Myocyte (in vitro differentiated cells): ENCODE results near the gene PLPP6. TPM values are rescaled to one million over a fixed set of nuclear protein-coding genes. Genes with fewer than 3 reads are reported as not detected.

Experiments
- DNase-seq: peaks from one replicate; pipeline ENCODE4 v3.0.0-alpha.2; 2012; ENCODE audit warnings: low read depth
- total RNA-seq: library from RNA; depleted of rRNA; stranded (reverse); fragments of >200 nt; gene quantifications from 2 replicates; pipeline ENCODE4 v1.2.3, GENCODE V29; 2014

PLPP6 gene
- total RNA-seq, 1 donor from 2014 or later: 3.8 TPM

GRCh38 chr9:4661611-4662010 lies 483 bp upstream of the PLPP6 start:
- DNase-seq: peak; percentile 35

GRCh38 chr9:4662989-4663792 lies 1.1 kb downstream of the PLPP6 start:
- no peak for DNase-seq

DNA sequence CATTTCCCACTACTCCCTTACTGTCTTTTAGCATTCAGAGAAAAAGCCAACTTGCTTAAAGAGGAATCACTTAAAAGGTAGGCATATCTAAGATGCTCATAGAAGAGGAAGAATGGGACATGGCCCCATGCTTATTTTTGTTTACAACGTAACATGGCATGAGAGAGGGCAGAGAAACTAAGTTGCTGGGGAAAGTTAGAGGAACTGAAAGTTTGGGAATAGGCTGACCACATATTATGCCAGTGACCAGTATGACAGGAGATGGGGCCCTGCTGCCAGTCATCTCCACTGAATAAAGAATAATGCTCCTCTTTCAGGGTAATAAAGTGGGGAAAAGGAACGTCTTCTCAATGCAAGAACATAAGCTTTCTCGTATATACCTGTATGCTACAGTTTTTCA lies 1.9 kb downstream of the PLPP6 start:
- no peak for DNase-seq

GRCh38 chr9:4665357-4665756 lies 3.3 kb downstream of the PLPP6 start:
- DNase-seq: no peak

DNA sequence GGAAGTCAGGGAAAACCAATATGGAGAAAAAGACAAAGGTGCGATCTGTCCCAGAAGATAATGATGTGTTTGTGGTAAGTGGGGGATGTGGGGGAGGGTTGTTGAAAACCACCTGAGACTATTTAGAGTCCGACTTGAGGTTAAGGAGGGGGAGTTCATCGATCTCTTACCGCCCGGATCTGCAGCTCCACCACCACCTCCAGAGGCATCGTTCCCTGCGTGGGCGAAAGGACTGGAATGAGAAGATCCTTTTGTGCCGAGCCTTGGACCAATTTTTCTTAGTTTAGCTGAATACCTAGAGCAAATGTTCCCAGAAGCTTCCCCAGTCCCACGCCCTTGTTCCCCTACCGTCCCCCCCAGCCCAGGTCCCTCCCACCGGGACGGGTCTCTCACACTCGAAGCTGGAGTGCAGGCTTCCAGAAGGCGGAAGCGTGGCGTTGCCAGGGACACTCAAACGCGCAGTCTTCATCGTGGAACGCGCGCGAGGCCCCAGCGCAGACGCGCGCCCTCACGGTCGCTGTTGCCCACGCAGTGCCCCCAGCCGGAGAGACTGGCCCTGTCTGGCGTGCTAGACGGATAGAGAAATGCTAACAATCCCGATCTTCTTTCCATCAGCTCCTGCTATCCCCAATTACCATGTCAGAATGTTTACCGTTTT lies 4.1 kb downstream of the PLPP6 start, which contains the start of gene SPATA6L:
SPATA6L (minus strand) TSS at position 439 of the 658 bp plus-strand sequence; CDS start at position 209, 230 bp downstream.
- peak; percentile 57 for DNase-seq

DNA sequence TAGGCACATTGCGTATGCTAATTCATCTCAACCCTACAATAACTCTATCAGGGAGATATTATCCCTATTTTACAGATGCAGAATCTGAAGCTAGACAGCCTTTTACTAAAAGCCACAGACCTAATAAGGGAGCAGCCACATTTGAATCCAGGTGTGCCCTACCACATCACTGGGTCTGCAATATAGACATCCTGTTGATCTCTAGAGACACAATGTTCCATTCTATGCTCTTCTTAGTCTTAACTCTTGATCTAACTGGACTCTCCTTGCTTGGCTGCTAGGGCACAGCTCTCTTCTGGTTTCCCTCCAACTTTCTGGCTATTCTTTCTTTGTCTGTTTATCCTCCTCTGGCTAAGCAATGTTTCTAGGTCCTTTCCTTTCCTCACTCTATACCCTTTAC lies 5.6 kb downstream of the PLPP6 start:
- no peak for DNase-seq

GRCh38 chr9:4668604-4669003 lies 6.5 kb downstream of the PLPP6 start:
- no peak for DNase-seq

GRCh38 chr9:4669890-4670289 lies 7.8 kb downstream of the PLPP6 start:
- DNase-seq: no peak

GRCh38 chr9:4670591-4670990 lies 8.5 kb downstream of the PLPP6 start:
- no peak for DNase-seq

DNA sequence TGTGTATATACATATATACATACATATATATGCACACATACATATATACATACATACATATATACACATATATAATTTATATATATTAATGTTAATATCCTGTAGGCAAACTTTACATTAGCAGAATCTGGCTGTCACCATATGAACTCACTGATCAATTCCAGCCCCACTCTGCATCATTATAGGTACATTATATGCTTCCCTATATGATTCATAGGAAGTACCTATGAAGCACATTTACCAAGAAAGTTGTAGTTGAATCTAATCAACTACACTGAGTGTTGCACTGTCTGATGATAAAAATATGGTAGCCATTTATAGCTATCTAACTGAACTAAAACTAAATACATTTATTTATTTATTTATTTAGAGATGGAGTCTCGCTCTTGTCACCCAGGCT lies 9.6 kb downstream of the PLPP6 start:
- no peak for DNase-seq

GRCh38 chr9:4674783-4675182 lies 12.7 kb downstream of the PLPP6 start:
- DNase-seq: peak; percentile 21

- DNase-seq: no peak
Observed at GRCh38 chr9:4677392-4677791, 15.3 kb downstream of the PLPP6 start.

DNA sequence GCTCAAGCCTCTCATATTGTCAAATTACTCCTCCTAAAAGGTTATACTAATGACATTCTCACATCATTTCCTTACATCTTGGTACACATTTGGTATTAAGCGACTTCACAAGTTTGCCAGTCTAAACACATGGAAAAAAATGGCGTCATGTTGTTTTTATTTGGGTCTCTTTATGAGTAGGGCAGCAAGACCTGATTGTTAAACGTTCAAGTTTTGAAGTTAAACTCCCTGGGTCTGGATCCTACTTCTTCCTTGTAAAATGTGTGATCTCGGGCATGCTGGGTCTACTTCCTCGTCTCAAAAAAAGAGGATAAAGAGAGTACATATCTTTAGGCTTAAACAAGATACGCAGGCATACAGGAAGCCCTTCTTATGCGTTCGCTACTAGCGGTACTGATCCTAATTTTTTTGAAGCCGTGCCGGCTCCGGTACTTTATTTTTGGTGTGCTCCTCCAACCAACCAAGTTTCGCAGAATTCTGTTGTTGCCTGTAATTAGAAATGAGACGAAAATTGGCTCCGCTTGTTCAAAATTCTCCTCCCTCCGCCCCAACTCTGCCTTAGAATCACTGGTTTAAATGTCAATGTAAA lies 16.7 kb downstream of the PLPP6 start:
- peak; percentile 56 for DNase-seq

- DNase-seq: peak; percentile 96
Observed at GRCh38 chr9:4679268-4680172, 17.4 kb downstream of the PLPP6 start, which contains the start of gene CDC37L1. TSS of gene CDC37L1 (plus strand) at chr9:4679569. CDS start at chr9:4679768, 199 bp downstream.

GRCh38 chr9:4680173-4680525 lies 18.1 kb downstream of the PLPP6 start:
- no peak for DNase-seq

DNA sequence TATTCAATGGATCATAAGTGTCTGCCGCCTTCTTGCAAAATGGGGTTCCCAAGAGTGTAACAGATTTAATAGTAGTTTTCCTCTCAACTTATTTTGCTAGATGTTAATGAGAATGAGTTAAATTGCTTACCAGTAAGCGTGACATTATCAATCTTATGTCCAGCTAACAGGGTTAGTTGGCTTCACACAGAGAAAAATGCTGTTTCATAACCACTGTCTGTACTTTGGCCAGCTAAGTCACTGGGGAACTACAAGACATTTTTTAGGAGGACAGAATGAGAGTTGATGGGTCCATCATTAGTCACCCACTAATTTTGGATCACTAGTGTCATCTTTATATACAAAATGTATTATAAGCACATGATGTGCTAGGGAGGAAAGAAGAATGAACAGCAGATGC lies 18.7 kb downstream of the PLPP6 start:
- DNase-seq: peak; percentile 82

DNA sequence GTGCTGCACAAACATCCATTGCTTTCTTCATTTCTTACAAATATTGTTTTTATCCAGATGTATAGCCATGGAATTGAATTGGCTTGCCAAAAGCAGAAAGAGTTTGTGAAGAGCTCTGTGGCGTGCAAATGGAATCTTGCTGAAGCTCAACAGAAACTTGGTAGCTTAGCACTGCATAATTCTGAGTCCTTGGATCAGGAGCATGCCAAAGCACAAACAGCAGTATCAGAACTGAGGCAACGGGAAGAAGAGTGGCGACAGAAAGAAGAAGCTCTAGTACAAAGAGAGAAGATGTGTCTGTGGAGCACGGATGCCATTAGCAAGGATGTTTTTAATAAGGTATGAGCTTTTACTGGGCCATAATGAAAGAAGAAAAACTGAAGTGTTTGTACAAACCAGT lies 22.7 kb downstream of the PLPP6 start:
- no peak for DNase-seq

DNA sequence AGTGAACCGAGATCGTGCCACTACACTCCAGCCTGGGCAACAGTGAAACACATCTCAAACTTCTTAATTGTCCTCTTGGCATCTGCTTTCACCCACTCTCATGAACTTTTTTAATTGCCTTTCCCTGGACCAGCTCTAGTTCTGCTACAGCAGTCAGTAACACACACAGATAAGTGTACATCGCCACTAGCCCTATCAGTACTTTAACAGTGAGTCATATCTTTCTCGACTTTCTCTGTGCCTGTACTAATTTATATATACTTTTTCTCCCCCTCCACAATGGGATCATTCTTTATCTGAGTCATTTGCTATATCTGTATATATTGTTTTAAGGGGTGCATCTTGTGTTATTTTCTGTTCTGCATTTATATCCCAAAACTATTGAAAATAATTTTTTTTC lies 24.0 kb downstream of the PLPP6 start:
- no peak for DNase-seq

DNA sequence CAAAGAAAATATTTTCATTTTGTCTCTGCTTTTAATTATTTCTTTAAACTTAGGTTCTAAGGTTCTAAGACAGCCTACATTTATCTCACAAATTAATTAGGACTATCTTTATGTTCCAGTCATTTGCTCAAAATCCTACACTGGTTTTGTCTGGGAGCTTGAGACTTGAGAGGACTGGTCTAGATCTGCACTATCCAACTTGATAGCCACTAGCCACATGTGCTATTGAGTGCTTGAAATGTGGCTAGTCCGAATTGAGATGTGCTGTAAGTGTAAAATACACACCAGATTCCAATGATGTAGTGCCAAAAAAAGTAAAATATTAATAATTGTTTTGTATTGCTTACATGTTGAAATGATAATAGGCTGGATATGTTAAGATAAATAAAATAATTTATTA lies 24.5 kb downstream of the PLPP6 start:
- DNase-seq: no peak

DNA sequence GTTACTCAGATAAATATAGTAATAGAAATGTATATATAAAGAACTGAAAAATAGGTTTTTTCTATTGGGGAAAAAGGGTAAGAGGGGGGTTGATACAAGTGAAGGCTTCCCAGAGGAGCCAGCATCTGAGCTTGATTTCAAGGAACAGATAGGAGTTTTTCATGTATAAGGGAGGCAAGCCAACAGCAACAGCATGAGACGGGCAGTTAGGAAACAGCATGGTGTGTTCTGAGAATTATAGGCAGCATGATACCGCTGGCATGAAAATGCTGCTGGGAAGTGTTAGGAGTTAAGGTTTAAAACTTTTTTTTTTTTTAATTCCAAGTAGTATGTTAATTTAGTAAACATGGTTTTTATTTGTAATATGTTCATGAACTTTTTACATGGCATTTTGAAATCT lies 26.9 kb downstream of the PLPP6 start:
- DNase-seq: no peak

DNA sequence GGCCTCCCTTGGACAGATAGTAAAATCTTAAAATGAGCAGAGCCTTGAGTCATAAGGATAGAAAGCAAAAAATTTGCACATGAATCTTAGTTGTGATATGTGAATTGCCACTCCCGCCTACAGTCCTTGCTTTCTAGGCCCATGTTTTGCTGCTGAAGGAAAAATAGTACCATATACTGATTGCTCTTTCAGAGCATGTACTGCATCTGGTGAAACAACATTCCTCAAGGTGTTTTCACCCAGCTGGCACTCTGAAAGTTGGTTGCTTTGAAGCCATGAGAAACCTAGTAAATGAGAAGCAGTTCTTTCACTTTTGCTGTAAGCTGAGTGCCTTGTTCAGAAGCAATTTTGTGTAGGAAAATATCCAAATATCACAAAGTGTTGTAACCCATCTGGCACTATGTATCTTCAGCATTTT lies 27.6 kb downstream of the PLPP6 start:
- no peak for DNase-seq
